RWPE2 (cell line): ENCODE measurements around the gene FABP3.

Experiments
- ATAC-seq: fragments of 200-7000 bp; cut with Tn5 transposase; 3 replicates; pipeline ENCODE4 v1.9.1; 2021; ENCODE audit warnings: low read depth
- DNase-seq: peaks from one replicate; pipeline ENCODE4 v3.0.0-alpha.2; 2020; ENCODE audit warnings: low spot score
- H3K27ac ChIP-seq: fragments of 450-650 bp; 2 replicates; pipeline ENCODE4 v1.5.1; 2017; ENCODE audit warnings: mild to moderate bottlenecking; ENCODE audit not compliant: poor library complexity, severe bottlenecking
- H3K27me3 ChIP-seq: fragments of 250-450 bp; sonication (Bioruptor Pico); 2 replicates; pipeline ENCODE4 v1.5.1; 2021; ENCODE audit warnings: mild to moderate bottlenecking, moderate library complexity; ENCODE audit not compliant: insufficient read depth, poor library complexity, severe bottlenecking
- H3K36me3 ChIP-seq: fragments of 250-450 bp; sonication (Bioruptor Pico); 2 replicates; pipeline ENCODE4 v1.5.1; 2020; ENCODE audit warnings: low read depth, mild to moderate bottlenecking, moderate library complexity
- H3K4me1 ChIP-seq: fragments of 250-450 bp; sonication (Bioruptor Pico); 2 replicates; pipeline ENCODE4 v1.5.1; 2021; ENCODE audit warnings: mild to moderate bottlenecking, moderate library complexity; ENCODE audit not compliant: insufficient read depth, poor library complexity, severe bottlenecking
- H3K4me3 ChIP-seq: fragments of 250-450 bp; sonication (Bioruptor Pico); 2 replicates; pipeline ENCODE4 v1.5.1; 2021; ENCODE audit warnings: mild to moderate bottlenecking, moderate library complexity; ENCODE audit not compliant: severe bottlenecking
- H3K9me3 ChIP-seq: fragments of 250-450 bp; sonication (Bioruptor Pico); 2 replicates; pipeline ENCODE4 v1.5.1; 2021; ENCODE audit warnings: mild to moderate bottlenecking, moderate library complexity; ENCODE audit not compliant: severe bottlenecking
- TF ChIP-seq, protein P1 (sequence below): fragments of 450-650 bp; IDR thresholded peaks from one replicate; pipeline ENCODE4 v1.5.1; 2017; ENCODE audit warnings: mild to moderate bottlenecking, moderate library complexity; ENCODE audit not compliant: poor library complexity, severe bottlenecking

The FABP3 gene

GRCh38 chr1:31383967-31384366 is 11.1 kb upstream of the FABP3 start:
- DNase-seq (no peak), ATAC-seq (no peak)
- TF ChIP-seq, protein P1, sequence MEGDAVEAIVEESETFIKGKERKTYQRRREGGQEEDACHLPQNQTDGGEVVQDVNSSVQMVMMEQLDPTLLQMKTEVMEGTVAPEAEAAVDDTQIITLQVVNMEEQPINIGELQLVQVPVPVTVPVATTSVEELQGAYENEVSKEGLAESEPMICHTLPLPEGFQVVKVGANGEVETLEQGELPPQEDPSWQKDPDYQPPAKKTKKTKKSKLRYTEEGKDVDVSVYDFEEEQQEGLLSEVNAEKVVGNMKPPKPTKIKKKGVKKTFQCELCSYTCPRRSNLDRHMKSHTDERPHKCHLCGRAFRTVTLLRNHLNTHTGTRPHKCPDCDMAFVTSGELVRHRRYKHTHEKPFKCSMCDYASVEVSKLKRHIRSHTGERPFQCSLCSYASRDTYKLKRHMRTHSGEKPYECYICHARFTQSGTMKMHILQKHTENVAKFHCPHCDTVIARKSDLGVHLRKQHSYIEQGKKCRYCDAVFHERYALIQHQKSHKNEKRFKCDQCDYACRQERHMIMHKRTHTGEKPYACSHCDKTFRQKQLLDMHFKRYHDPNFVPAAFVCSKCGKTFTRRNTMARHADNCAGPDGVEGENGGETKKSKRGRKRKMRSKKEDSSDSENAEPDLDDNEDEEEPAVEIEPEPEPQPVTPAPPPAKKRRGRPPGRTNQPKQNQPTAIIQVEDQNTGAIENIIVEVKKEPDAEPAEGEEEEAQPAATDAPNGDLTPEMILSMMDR, result no peak
- H3K9me3 ChIP-seq, result no peaks in the 10 kb centered on the region
- H3K36me3 ChIP-seq, result no peaks in the 10 kb centered on the region
- peaks cover 8% of the 10 kb centered on the region for H3K4me1 ChIP-seq
- H3K27me3 ChIP-seq, result no peaks in the 10 kb centered on the region
- H3K27ac ChIP-seq, result no peak overlapping the region
- H3K4me3 ChIP-seq, result no peak overlapping the region

DNA sequence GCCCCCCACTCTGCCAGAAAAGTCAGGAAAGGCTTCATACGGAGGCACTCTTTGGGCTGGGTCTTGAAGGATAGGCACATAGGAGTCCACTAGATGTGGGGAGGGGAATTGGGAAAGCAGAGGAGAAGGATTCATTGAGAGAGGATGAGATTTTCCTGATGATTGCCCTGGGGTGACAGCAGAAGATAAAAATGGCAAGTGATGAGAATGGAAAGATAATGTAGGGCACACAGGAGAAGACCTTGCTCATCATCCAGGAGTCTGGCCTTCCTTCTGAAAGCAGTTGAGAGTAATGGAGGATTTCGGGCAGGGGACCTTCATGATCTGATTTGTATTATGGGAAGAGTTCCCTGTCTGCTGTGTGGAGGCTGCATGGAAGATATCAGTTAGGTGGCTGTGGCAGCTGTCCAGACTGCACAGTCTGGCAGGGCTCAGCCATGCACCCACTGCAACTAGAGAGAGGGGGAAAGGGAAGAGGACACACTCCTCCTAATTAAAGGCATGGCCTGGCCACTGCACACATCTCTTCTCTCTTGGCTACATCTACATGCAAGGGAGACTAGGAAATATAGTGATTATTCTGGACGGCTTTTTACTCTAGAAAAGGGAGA is 9.6 kb upstream of the FABP3 start:
- H3K4me1 ChIP-seq, result peaks cover 8% of the 10 kb centered on the region

DNA sequence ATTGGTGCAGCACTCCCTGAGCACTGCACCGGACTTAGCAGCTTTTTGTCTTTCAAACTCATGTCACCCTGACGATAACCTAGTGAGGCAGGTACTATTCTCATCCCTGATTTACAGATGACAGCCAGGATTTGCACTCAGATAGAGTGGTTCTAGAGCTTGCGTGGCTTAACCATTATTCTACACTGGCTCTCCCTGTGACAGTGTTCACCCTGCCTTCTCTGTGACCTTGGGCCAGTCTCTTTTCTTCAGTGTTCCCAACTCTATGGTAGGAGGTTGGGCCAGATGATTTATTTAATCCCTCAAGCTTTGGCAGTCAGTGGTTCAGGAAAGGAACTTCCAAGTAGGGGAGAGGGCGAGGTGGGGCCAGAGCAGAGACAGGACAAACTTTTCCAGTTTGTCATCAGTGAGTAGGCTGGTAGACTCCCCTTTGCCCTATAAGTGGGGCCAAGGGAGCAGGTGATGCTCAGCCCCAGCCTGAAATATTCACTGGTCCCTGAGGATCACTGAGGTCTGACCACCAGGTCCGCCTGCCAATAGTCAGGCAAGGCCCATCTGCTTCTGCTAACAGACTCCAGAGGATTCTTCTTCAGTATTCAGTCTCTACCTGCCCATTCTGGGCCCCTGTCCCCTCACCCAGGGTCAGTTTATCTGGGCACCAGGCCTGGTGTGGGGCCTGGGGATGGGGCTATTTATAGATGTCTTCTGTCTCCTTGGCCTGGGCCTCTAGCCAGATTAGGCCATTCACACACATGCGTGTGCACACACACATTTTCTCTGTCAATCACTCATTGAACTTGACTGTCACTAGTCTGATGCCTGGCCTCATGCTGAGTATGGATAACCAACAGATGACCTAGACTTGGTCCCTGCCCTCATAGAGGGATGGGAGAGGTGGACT is 8.8 kb upstream of the FABP3 start:
- Histone ChIP-seq H3K4me1 (peaks cover 8% of the 10 kb centered on the region), H3K27ac (no peak overlapping the region), H3K36me3 (no peaks in the 10 kb centered on the region), H3K9me3 (peaks cover 4% of the 10 kb centered on the region), H3K27me3 (no peaks in the 10 kb centered on the region), H3K4me3 (no peak overlapping the region)
- ATAC-seq, result peak; percentile 51
- TF ChIP-seq, protein P1, result no peak
- no peak for DNase-seq

More for the DNA sequence above, 9.6 kb upstream of the FABP3 start:
- no peaks in the 10 kb centered on the region for H3K9me3 ChIP-seq
- H3K4me3 ChIP-seq, result no peak overlapping the region
- no peak overlapping the region for H3K27ac ChIP-seq
- TF ChIP-seq, protein P1, result no peak
- DNase-seq (no peak), ATAC-seq (no peak)
- H3K36me3 ChIP-seq, result no peaks in the 10 kb centered on the region
- no peaks in the 10 kb centered on the region for H3K27me3 ChIP-seq

DNA sequence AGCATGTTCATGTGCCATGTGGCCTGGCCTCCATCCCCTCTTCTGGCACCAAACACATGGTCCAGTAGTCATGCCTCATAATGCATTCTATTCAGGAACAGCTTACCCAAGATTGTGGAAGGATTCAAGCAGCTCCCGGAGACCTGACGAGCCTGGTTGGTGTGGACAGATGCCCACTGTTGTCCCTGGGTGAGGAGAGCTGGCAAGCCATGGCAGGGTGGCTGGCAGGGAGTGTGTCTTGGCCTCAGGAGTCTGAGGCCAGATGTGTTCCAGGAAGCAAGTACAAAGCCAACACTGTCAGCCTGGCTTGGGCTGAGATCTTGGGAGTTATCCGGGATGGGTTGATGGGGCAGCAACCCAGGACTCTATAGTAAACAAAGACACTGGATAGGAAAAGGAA is 7.3 kb upstream of the FABP3 start:
- TF ChIP-seq, protein P1, result no peak
- no peak for ATAC-seq
- peaks cover 8% of the 10 kb centered on the region for H3K4me1 ChIP-seq

More for the DNA sequence above, 7.3 kb upstream of the FABP3 start:
- DNase-seq, result no peak
- Histone ChIP-seq H3K27me3 (no peaks in the 10 kb centered on the region), H3K9me3 (peaks cover 4% of the 10 kb centered on the region), H3K27ac (no peak overlapping the region), H3K4me3 (no peak overlapping the region), H3K36me3 (no peaks in the 10 kb centered on the region)
